ENCODE measurements around the gene ADGRD2. TPM values are rescaled to one million over a fixed set of nuclear protein-coding genes. Genes with fewer than 3 reads are reported as not detected.

The ADGRD2 gene
- total RNA-seq, 3 donors from 2014 or later = 2.6 to 2.9 TPM; not detected in 1

DNA sequence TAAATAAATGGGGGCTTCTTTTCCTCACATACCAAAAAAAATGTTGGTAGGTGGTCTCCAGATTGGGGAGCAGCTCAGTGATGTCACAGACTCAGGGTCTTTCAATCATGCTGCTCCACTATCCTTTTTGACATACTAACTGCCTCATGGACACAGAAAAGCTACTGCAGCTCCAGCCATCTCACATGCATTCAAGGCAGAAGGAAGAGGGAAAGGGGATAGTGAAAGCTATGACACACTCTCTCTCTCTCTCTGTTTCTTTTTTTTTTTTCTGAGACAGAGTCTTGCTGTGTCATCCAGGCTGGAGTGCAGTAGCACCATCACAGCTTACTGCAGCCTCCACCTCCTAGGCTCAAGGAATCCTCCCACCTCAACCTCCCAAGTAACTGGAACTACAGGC, 7.9 kb upstream of the ADGRD2 start:
- H3K4me3 ChIP-seq = no peak overlapping the region
- DNase-seq (ENCODE audit: low spot score in 2 of 2) = no peak
- TF ChIP-seq POLR2AphosphoS5 (IDR thresholded peaks at IDR 0.05) (no peak), POLR2A (IDR thresholded peaks at IDR 0.05) (no peak)
- TF ChIP-seq, protein P1, sequence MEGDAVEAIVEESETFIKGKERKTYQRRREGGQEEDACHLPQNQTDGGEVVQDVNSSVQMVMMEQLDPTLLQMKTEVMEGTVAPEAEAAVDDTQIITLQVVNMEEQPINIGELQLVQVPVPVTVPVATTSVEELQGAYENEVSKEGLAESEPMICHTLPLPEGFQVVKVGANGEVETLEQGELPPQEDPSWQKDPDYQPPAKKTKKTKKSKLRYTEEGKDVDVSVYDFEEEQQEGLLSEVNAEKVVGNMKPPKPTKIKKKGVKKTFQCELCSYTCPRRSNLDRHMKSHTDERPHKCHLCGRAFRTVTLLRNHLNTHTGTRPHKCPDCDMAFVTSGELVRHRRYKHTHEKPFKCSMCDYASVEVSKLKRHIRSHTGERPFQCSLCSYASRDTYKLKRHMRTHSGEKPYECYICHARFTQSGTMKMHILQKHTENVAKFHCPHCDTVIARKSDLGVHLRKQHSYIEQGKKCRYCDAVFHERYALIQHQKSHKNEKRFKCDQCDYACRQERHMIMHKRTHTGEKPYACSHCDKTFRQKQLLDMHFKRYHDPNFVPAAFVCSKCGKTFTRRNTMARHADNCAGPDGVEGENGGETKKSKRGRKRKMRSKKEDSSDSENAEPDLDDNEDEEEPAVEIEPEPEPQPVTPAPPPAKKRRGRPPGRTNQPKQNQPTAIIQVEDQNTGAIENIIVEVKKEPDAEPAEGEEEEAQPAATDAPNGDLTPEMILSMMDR (IDR thresholded peaks at IDR 0.05) = no peak
- H3K27me3 ChIP-seq = no peaks in the 10 kb centered on the region
- H3K4me1 ChIP-seq = no peaks in the 10 kb centered on the region
- intact Hi-C loops (cut with DNase I; ENCODE audit: low total_unique reads) = no loop called here
- no peaks in the 10 kb centered on the region for H3K36me3 ChIP-seq
- H3K27ac ChIP-seq = no peak overlapping the region
- H3K9me3 ChIP-seq = no peaks in the 10 kb centered on the region

DNA sequence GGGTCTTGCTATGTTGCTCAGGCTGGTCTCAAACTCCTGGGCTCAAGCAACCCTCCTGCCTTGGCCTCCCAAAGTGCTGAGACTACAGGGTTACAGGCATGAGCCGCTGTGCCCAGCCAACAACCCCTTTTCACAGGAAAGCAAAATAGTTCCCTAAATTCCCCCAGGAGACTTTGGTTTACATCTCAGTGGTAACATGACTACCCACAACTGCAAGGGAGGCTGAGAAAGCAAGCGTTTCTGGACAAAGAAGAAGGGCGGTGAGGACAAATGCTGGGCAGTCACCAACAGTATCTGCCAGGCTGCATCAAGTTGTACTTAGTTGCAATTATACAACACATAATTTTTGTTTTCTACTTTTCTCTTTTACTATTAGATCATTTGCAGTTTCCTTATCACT, 7.4 kb upstream of the ADGRD2 start:
- peak in 1 of 2 donors; percentile 2 for DNase-seq (ENCODE audit: low spot score in 2 of 2)

DNA sequence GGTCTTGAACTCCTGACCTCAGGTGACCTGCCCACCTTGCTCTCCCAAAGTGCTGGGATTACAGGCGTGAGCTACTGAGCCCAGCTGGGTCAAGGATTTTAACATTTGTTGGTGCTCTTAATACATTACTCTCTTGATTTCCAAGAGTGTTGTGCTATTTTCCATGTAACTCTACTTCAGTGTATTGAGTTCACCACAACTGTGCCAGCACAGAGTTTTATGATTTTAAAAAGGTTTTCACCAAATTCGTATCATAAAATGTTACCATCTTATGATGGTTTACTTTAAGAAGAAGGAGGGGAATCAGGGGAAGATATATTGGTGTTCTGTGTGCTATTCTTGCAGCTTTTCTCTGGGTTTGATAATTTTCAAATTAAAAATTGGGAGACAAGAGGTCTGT, 6.6 kb upstream of the ADGRD2 start:
- no peaks in the 10 kb centered on the region for H3K9me3 ChIP-seq
- intact Hi-C loops (cut with DNase I; ENCODE audit: low total_unique reads) = no loop called here
- DNase-seq (ENCODE audit: low spot score in 2 of 2) = no peak
- no peaks in the 10 kb centered on the region for H3K4me1 ChIP-seq
- H3K27me3 ChIP-seq = no peaks in the 10 kb centered on the region
- H3K4me3 ChIP-seq = no peak overlapping the region
- TF ChIP-seq, protein P1 (IDR thresholded peaks at IDR 0.05) = no peak
- TF ChIP-seq POLR2A (IDR thresholded peaks at IDR 0.05) (no peak), POLR2AphosphoS5 (IDR thresholded peaks at IDR 0.05) (no peak)
- H3K27ac ChIP-seq = peak overlapping the region in 1 of 2 donors; percentile 5
- no peaks in the 10 kb centered on the region for H3K36me3 ChIP-seq

More for the DNA sequence above, 7.4 kb upstream of the ADGRD2 start:
- no peaks in the 10 kb centered on the region for H3K27me3 ChIP-seq
- H3K27ac ChIP-seq = no peak overlapping the region
- no peaks in the 10 kb centered on the region for H3K9me3 ChIP-seq
- H3K4me1 ChIP-seq = no peaks in the 10 kb centered on the region
- intact Hi-C loops (cut with DNase I; ENCODE audit: low total_unique reads) = no loop called here
- no peaks in the 10 kb centered on the region for H3K36me3 ChIP-seq
- TF ChIP-seq POLR2AphosphoS5 (IDR thresholded peaks at IDR 0.05) = no peak
- TF ChIP-seq, protein P1 (IDR thresholded peaks at IDR 0.05) = no peak
- TF ChIP-seq POLR2A (IDR thresholded peaks at IDR 0.05) = no peak
- H3K4me3 ChIP-seq = no peak overlapping the region

DNA sequence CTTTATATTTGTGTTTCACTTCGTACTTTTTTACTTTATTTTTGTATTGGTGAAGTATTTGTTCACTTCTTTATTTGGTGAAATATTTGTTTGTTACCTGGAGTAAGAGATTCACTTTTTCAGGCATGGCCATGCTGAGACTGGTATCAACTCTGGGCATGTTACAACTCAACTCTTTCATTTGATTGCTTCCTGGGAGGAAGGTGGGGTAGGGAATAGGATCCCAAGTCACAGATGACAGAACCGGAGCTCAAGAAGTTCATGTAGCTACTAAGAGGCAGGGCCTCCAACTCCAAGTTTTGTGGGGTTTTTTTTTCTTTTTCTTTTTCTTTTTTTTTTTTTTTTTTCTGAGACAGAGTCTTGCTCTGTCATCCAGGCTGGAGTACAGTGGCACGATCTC, 6.1 kb upstream of the ADGRD2 start:
- Histone ChIP-seq H3K27me3 (no peaks in the 10 kb centered on the region), H3K36me3 (no peaks in the 10 kb centered on the region), H3K4me3 (no peak overlapping the region), H3K4me1 (no peaks in the 10 kb centered on the region), H3K27ac (no peak overlapping the region), H3K9me3 (no peaks in the 10 kb centered on the region)
- DNase-seq (ENCODE audit: low spot score in 2 of 2) = no peak
- intact Hi-C loops (cut with DNase I; ENCODE audit: low total_unique reads) = no loop called here
- TF ChIP-seq POLR2AphosphoS5 (IDR thresholded peaks at IDR 0.05) = no peak
- TF ChIP-seq, protein P1 (IDR thresholded peaks at IDR 0.05) = no peak
- TF ChIP-seq POLR2A (IDR thresholded peaks at IDR 0.05) = no peak

DNA sequence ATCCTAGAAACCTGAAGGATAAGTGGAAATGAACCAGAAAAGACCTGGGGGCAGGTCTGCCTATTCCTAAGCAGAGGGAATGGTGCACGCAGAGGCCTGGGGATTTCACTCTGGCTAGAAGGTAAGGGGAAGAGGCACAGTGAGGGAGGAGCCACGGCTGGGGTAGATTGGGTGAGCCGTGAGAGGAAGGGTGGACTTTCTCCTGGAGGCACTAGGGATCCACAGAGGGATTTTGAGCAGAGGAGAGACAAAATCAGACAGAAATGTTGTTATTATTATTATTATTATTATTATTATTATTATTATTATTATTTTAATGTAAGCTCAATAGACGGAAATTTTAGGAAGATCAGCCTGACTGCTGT, 3.0 kb upstream of the ADGRD2 start:
- H3K27ac ChIP-seq = no peak overlapping the region
- DNase-seq (ENCODE audit: low spot score in 2 of 2) = no peak
- H3K4me3 ChIP-seq = no peak overlapping the region
- H3K9me3 ChIP-seq = no peaks in the 10 kb centered on the region
- H3K4me1 ChIP-seq = no peaks in the 10 kb centered on the region
- no peak for TF ChIP-seq POLR2A (IDR thresholded peaks at IDR 0.05)
- TF ChIP-seq, protein P1 (IDR thresholded peaks at IDR 0.05) = no peak
- no peak for TF ChIP-seq POLR2AphosphoS5 (IDR thresholded peaks at IDR 0.05)
- intact Hi-C loops (cut with DNase I; ENCODE audit: low total_unique reads) = no loop called here
- H3K27me3 ChIP-seq = peaks cover 0 to 26% of the 10 kb centered on the region in 2 donors
- H3K36me3 ChIP-seq = no peaks in the 10 kb centered on the region

All from breast epithelium (tissue), 4 donors.